Left forelimb (tissue), 1 donor: Measurements from ENCODE around the gene ST3GAL3.
"Not testable (repeated sequence)": the region's sequence is repeated elsewhere in the genome, so short reads cannot be mapped to it uniquely, and the experiment has no call there.

ENCODE experiments used
- DNase-seq: peaks from one replicate; pipeline ENCODE4 v3.0.0-alpha.2; 2018; ENCODE audit warnings: low spot score

Gene ST3GAL3

GRCh38 chr1:43704838-43705237, 2.5 kb upstream of the ST3GAL3 start:
- DNase-seq = no peak

GRCh38 chr1:43705334-43705733, 2.0 kb upstream of the ST3GAL3 start:
- DNase-seq = no peak

- no peak for DNase-seq
These were observed 1.2 kb upstream of the ST3GAL3 start for GRCh38 chr1:43705982-43706597.

- DNase-seq = no peak
These were observed 642 bp upstream of the ST3GAL3 start for GRCh38 chr1:43706598-43707189.

GRCh38 chr1:43708002-43708410, 670 bp downstream of the ST3GAL3 start:
- no peak for DNase-seq

- no peak for DNase-seq
These were observed 3.7 kb downstream of the ST3GAL3 start for GRCh38 chr1:43711049-43711448.

DNA sequence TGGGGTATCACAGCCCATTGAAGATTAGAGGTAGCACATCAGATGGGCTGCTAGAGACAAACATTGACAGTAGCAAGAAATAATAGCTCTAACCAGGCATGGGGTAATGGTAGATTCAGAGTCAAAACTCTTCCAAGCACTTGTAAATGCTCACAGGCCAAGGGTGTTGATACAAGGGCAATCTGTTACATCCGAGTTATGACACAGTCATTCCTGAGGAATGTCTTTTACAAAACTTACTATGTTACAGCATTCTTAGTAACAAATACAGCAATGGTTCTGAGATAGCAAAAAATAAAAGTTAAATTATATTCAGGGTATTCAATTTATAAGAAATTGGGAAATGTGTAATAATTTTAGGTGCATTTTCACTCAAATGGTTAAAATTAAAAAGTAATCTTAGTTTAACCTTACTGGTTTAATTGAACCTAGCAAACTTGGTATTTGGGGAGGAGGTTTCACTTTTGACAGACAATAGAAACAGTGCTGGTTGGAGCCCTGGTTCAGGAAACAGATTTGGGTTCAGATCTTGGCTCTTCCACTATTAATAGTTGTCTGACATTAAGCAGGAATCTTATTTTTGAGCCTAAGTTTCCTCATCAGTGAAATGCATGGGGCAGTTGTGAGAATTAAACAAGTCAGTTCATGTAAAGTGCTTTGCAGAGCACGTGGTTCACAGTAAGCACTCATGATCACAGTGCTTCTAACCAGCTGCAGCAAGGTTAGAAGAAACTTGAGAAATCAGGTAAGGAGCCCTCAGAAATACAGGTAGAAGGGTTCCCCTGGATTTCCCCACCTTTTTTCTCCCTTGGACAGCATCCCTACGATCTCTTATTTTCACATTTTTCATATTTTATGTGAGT, 4.4 kb downstream of the ST3GAL3 start:
- no peak for DNase-seq

- DNase-seq = no peak
These were observed 9.4 kb downstream of the ST3GAL3 start for GRCh38 chr1:43716559-43717281.

DNA sequence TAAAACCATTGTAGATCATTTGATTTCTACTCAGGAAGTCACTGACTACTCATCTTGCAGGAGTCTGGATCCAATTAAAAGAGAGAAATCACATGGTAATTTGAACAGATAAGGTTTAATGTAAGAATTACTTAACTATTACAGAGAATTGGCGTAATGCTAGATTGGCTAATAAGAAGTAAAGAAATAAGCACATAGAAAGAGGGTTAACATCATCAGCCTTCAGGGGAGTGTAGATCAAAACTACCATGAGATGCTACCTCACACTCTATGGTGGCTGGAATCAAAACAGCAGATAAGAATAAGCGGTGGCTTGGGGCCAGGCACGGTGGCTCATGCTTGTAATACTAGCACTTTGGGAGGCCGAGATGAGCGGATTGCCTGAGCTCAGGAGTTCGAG, 11.7 kb downstream of the ST3GAL3 start:
- DNase-seq = no peak

- DNase-seq = not testable (repeated sequence)
These were observed 12.5 kb downstream of the ST3GAL3 start for GRCh38 chr1:43719670-43720419.

GRCh38 chr1:43722810-43723209, 15.5 kb downstream of the ST3GAL3 start:
- no peak for DNase-seq

- no peak for DNase-seq
These were observed 22.6 kb downstream of the ST3GAL3 start for GRCh38 chr1:43729816-43730463.

GRCh38 chr1:43731867-43732531, 24.7 kb downstream of the ST3GAL3 start:
- no peak for DNase-seq

DNA sequence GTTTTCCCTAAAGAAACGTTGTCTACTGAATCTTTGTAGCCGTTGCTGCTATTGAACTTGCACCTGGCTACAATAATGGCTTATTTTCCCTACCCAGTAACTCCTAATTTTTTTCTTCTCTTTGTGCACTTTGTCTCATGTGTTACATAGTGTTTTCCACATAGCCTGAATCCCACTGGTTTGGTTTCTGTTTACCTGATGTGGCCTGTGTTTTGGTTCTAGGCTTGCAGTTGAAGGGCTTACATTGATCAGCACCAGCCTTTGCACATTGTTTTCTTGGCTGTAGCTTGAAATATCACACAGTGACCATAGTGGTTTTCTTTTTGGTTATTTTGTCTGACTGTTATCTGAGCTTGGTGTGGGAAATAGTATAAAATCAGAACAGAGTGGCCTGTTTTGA, 29.5 kb downstream of the ST3GAL3 start:
- no peak for DNase-seq

- no peak for DNase-seq
These were observed 34.7 kb downstream of the ST3GAL3 start for GRCh38 chr1:43742026-43742425.

DNA sequence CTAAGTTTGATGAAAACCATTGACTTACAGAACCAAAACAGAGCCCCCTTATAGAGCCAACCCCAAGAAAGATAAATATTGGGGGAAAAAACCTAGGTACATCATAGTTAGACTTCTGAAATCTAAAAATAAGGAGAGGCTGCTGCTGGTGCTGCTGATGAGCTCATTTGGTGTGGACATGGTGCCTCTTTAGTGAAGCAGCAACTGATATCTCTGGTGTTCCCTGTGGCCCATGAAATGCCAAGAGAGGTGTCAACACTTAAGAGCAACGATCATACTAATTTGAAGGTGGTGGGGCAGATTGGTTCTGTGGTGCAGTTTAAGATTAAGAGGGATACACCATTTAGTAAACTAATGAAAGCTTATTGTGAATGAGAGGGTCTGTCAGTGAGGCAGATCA, 35.9 kb downstream of the ST3GAL3 start:
- no peak for DNase-seq

GRCh38 chr1:43747736-43748135, 40.4 kb downstream of the ST3GAL3 start:
- DNase-seq = no peak

DNA sequence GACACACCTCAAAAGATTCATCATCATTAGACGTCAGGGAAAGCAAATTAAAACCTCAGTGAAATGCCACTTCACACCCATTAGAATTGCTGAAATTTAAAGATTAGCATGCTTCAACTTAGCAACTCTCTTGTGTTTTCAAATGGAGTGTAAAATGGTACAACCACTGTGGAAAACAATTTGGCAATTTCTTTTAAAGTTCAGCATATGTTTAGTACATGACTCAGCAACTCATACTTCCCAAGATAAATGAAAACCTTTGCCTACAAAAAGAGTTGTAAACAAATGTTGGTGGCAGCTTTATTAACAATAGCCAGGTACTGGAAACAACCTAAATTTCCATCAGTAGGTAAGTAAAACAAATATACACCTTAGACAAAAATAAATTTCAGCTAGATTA, 42.7 kb downstream of the ST3GAL3 start:
- no peak for DNase-seq

GRCh38 chr1:43753422-43753821, 46.1 kb downstream of the ST3GAL3 start:
- no peak for DNase-seq

- DNase-seq = no peak
These were observed 47.6 kb downstream of the ST3GAL3 start for GRCh38 chr1:43754892-43755291.
